ENCODE results near the gene LBX1. TPM values are rescaled to one million over a fixed set of nuclear protein-coding genes. Genes with fewer than 3 reads are reported as not detected.

Gene LBX1
- total RNA-seq, 2 donors from 2014 or later = not detected

- DNase-seq = peak; percentile 79
- no peak overlapping the region for H3K27ac ChIP-seq (ENCODE audit: low read depth, low read length)
- Mint-ChIP-seq H3K9me3 (no peaks in the 10 kb centered on the region), H3K4me3 (no peak overlapping the region), H3K27me3 (ENCODE audit: insufficient read depth) (peaks cover 38% of the 10 kb centered on the region), H3K36me3 (ENCODE audit: low read depth) (no peaks in the 10 kb centered on the region), H3K4me1 (peaks cover 38% of the 10 kb centered on the region), H3K27ac (no peak overlapping the region)
- H3K4me1 ChIP-seq (ENCODE audit: control insufficient read depth, insufficient read depth, low read length) = peaks cover 23% of the 10 kb centered on the region
- H3K27me3 ChIP-seq (ENCODE audit: control insufficient read depth, insufficient read depth, low read length, poor library complexity, severe bottlenecking) = peaks cover 33% of the 10 kb centered on the region
- no peak overlapping the region for H3K4me3 ChIP-seq (ENCODE audit: low read length)
- no peak for TF ChIP-seq CTCF (conservative IDR thresholded peaks at IDR 0.05)
- H3K36me3 ChIP-seq (ENCODE audit: control insufficient read depth, insufficient read depth, low read length) = no peaks in the 10 kb centered on the region
- H3K9me3 ChIP-seq (ENCODE audit: control insufficient read depth, low read length) = no peaks in the 10 kb centered on the region
- 93 to 100% methylated on average over 2 to 3 of the region's 4 CpGs for WGBS, 2 experiments (ENCODE audit: insufficient coverage in 1 of 2, insufficient read length in 1 of 2)
- H3K9ac ChIP-seq (ENCODE audit: extremely low read depth, low read length, poor library complexity, severe bottlenecking) = no peak overlapping the region
Measured at GRCh38 chr10:101258179-101258885, 29.1 kb upstream of the LBX1 start.

- Histone ChIP-seq H3K4me1 (ENCODE audit: control insufficient read depth, insufficient read depth, low read length) (peaks cover 16% of the 10 kb centered on the region), H3K9me3 (ENCODE audit: control insufficient read depth, low read length) (no peaks in the 10 kb centered on the region), H3K36me3 (ENCODE audit: control insufficient read depth, insufficient read depth, low read length) (no peaks in the 10 kb centered on the region), H3K4me3 (ENCODE audit: low read length) (no peak overlapping the region), H3K9ac (ENCODE audit: extremely low read depth, low read length, poor library complexity, severe bottlenecking) (no peak overlapping the region), H3K27ac (ENCODE audit: low read depth, low read length) (no peak overlapping the region), H3K27me3 (ENCODE audit: control insufficient read depth, insufficient read depth, low read length, poor library complexity, severe bottlenecking) (peaks cover 32% of the 10 kb centered on the region)
- Mint-ChIP-seq H3K4me3 (no peak overlapping the region), H3K4me1 (peaks cover 29% of the 10 kb centered on the region), H3K9me3 (no peaks in the 10 kb centered on the region), H3K27me3 (ENCODE audit: insufficient read depth) (peaks cover 41% of the 10 kb centered on the region), H3K36me3 (ENCODE audit: low read depth) (no peaks in the 10 kb centered on the region), H3K27ac (no peak overlapping the region)
- no peak for DNase-seq
- 95 to 100% methylated on average over 3 to 4 of the region's 4 CpGs for WGBS, 2 experiments (ENCODE audit: insufficient coverage in 1 of 2, insufficient read length in 1 of 2)
- TF ChIP-seq CTCF (conservative IDR thresholded peaks at IDR 0.05) = no peak
Measured at GRCh38 chr10:101257491-101257890, 28.2 kb upstream of the LBX1 start.

DNA sequence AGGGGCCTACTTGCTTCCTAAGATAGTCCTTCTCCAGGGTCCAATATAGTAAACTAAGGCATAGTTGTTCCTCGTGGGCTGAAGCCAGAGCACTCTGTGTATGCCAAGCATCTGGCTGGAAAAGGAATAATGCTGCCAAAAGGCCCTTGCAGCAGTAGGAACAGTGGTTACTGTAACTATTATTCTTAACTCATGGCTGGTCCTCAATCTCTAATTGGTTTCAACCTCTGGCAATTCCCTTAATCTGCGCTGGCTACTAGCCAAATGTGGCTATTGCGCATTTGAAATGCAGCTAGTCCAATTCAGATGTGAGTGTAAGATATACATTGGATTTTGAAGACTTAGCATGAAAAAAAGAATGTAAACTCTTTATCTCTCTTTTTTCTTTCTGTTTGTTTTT lies 27.8 kb upstream of the LBX1 start:
- H3K4me1 ChIP-seq (ENCODE audit: control insufficient read depth, insufficient read depth, low read length) = peaks cover 16% of the 10 kb centered on the region
- peaks cover 31% of the 10 kb centered on the region for H3K27me3 ChIP-seq (ENCODE audit: control insufficient read depth, insufficient read depth, low read length, poor library complexity, severe bottlenecking)
- no peak overlapping the region for H3K27ac ChIP-seq (ENCODE audit: low read depth, low read length)
- no peak for TF ChIP-seq CTCF (conservative IDR thresholded peaks at IDR 0.05)
- no peaks in the 10 kb centered on the region for H3K9me3 Mint-ChIP-seq
- no peak overlapping the region for H3K9ac ChIP-seq (ENCODE audit: extremely low read depth, low read length, poor library complexity, severe bottlenecking)
- H3K4me3 ChIP-seq (ENCODE audit: low read length) = no peak overlapping the region
- no peak overlapping the region for H3K27ac Mint-ChIP-seq
- no peaks in the 10 kb centered on the region for H3K36me3 ChIP-seq (ENCODE audit: control insufficient read depth, insufficient read depth, low read length)
- H3K27me3 Mint-ChIP-seq (ENCODE audit: insufficient read depth) = peaks cover 41% of the 10 kb centered on the region
- H3K4me1 Mint-ChIP-seq = peaks cover 25% of the 10 kb centered on the region
- H3K36me3 Mint-ChIP-seq (ENCODE audit: low read depth) = no peaks in the 10 kb centered on the region
- WGBS, 2 experiments (ENCODE audit: insufficient coverage in 1 of 2, insufficient read length in 1 of 2) = 92 to 100% methylated on average over 1 to 3 of the region's 3 CpGs
- H3K9me3 ChIP-seq (ENCODE audit: control insufficient read depth, low read length) = no peaks in the 10 kb centered on the region
- H3K4me3 Mint-ChIP-seq = no peak overlapping the region
- DNase-seq = no peak

Data from endodermal cell (in vitro differentiated cells).